Cardiac fibroblast (primary cell): Measurements from ENCODE around the gene CNTLN.

ENCODE experiments used
- DNase-seq, 2 donors: peaks; one replicate each; pipeline versions ENCODE4 v3.0.0 to v3.0.0-alpha.2; 2010; ENCODE audit warnings: low read depth in 2 of 2
- H3K4me3 ChIP-seq, 2 donors: replicated peaks in 1 of 2; 1 replicate in 1 of 2; 2 replicates in 1 of 2; pipeline ENCODE4 v1.5.1; 2011; ENCODE audit warnings: low read depth in 2 of 2, low read length in 2 of 2, mild to moderate bottlenecking in 2 of 2, moderate library complexity in 1 of 2
- TF ChIP-seq, protein P1 (sequence below): IDR thresholded peaks from one replicate; pipeline ENCODE4 v1.5.1; 2011; ENCODE audit warnings: low read depth, mild to moderate bottlenecking, low read length, inconsistent platforms

Gene CNTLN, protein sequence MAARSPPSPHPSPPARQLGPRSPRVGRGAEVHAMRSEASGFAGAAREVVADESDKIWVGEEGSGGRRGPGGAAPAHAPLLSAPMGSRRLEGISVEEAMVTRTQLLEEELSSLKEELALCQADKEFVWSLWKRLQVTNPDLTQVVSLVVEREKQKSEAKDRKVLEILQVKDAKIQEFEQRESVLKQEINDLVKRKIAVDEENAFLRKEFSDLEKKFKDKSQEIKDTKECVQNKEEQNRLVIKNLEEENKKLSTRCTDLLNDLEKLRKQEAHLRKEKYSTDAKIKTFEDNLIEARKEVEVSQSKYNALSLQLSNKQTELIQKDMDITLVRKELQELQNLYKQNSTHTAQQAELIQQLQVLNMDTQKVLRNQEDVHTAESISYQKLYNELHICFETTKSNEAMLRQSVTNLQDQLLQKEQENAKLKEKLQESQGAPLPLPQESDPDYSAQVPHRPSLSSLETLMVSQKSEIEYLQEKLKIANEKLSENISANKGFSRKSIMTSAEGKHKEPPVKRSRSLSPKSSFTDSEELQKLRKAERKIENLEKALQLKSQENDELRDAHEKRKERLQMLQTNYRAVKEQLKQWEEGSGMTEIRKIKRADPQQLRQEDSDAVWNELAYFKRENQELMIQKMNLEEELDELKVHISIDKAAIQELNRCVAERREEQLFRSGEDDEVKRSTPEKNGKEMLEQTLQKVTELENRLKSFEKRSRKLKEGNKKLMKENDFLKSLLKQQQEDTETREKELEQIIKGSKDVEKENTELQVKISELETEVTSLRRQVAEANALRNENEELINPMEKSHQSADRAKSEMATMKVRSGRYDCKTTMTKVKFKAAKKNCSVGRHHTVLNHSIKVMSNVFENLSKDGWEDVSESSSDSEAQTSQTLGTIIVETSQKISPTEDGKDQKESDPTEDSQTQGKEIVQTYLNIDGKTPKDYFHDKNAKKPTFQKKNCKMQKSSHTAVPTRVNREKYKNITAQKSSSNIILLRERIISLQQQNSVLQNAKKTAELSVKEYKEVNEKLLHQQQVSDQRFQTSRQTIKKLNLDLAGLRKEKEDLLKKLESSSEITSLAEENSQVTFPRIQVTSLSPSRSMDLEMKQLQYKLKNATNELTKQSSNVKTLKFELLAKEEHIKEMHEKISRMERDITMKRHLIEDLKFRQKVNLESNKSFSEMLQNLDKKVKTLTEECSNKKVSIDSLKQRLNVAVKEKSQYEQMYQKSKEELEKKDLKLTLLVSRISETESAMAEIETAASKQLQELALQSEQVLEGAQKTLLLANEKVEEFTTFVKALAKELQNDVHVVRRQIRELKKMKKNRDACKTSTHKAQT (N-terminal part only)

DNA sequence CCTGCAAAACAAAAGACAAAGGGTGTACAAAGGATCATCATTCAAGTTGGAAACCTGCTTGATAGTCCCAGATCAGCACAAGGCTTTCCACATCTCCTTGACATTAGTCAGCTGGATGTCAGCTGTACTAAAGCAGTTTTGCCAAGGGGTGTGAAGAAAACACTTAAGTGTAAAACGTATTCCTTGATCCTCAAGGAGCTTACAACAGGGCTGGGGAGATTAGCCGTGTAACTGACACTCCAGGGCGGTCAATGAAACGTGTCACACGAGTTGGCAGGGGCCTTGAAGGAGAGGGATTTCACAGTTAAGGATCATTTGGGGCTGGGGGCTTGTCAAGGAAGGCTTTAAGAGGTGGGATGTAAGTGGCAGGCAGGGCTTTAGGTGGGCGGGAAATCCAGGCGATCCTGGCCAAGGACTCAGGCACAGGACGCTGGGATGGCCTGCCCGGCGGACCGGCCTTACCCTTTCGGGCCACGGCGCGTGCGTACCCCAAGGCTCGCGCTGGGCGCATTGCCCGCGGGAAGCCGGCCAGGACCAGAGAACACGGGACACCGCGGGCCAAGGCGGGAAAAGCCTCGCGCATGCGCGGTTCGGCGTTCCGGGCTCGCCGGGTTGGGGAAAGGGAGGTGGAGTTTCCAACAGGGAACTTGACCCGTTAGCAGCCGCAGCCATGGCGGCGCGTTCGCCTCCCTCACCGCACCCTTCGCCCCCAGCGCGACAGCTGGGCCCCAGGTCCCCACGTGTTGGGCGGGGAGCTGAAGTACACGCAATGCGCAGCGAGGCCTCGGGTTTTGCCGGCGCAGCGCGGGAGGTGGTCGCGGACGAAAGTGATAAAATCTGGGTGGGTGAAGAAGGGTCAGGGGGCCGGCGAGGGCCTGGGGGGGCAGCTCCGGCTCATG, at the start of gene CNTLN:
Gene CNTLN, plus strand, starts transcription at position 645 of the 899 bp plus-strand sequence. Its CDS starts 26 bp downstream, at position 671.
- TF ChIP-seq, protein P1, sequence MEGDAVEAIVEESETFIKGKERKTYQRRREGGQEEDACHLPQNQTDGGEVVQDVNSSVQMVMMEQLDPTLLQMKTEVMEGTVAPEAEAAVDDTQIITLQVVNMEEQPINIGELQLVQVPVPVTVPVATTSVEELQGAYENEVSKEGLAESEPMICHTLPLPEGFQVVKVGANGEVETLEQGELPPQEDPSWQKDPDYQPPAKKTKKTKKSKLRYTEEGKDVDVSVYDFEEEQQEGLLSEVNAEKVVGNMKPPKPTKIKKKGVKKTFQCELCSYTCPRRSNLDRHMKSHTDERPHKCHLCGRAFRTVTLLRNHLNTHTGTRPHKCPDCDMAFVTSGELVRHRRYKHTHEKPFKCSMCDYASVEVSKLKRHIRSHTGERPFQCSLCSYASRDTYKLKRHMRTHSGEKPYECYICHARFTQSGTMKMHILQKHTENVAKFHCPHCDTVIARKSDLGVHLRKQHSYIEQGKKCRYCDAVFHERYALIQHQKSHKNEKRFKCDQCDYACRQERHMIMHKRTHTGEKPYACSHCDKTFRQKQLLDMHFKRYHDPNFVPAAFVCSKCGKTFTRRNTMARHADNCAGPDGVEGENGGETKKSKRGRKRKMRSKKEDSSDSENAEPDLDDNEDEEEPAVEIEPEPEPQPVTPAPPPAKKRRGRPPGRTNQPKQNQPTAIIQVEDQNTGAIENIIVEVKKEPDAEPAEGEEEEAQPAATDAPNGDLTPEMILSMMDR: no peak
- peak; percentile 92 to 95 for DNase-seq
- peak within 1 kb of the TSS; percentile 91 to 97 for H3K4me3 ChIP-seq

DNA sequence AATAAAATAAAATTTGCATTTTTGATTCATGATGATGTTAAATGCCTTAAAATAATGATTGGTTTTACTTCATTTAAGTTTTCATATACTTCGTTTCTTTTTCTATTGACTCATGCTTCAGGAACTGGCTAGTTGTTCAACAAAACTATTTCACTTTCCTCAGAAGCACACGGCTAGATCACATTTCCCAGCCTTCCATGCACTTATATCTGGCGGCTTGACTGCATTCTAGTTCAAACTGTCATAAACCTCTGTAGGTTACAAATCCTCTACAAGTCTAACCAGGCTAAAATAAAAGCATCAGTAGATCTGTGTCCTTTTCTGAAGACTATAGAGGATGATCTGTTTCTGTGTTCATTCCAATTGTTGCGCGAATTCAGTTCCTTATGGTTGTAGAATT, 46.3 kb upstream of the CNTLN start:
- no peak overlapping the region for H3K4me3 ChIP-seq
- peak in 1 of 2 donors; percentile 20 for DNase-seq
- TF ChIP-seq, protein P1: no peak

GRCh38 chr9:17090041-17090440, 44.8 kb upstream of the CNTLN start:
- TF ChIP-seq, protein P1: no peak
- DNase-seq: peak in 1 of 2 donors; percentile 16
- no peak overlapping the region for H3K4me3 ChIP-seq

- H3K4me3 ChIP-seq: no peak overlapping the region
- DNase-seq: peak; percentile 56 to 67
- TF ChIP-seq, protein P1: peak; percentile 40
These were observed 18.4 kb upstream of the CNTLN start for GRCh38 chr9:17116400-17116837.

DNA sequence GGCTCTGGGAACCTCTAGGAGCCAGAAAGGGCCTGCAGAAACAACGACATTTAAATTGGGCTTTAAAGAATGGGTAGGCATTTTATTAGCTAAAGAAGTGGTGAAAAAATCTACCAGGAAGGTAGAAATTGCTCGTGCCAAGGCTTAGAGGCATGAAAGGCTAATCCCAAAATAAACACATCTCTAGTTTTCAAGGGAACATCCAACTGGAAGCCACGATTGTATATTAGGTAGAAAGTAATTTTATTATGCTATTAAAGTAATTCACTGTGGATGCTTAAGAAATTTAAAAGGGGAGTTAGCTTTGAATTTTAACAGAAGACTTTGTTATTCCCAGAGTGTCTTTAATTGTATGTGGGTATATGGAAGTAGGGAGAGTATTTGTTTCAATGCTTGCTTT, 17.5 kb upstream of the CNTLN start:
- DNase-seq: no peak
- no peak overlapping the region for H3K4me3 ChIP-seq
- TF ChIP-seq, protein P1: no peak
